ENCODE results near the gene SERPINA4.

DNA sequence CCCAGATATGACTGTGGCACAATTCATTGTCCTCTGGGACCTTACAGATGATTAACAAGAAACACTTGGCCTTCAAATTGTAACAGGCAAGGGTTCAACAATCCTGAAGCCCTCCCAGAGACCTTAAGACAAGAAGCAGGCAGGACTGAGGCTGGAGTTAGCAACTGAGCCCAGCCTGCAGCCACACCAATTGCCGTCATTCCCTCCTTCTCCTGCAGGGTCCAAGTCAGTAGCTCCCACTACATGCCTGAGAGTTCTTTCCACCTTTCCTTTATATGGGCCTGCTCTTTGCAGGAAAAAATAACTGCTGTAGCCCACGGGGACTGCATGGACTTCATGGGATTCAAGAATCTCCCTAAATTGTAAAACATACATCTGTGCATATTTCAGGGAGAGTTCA, 2.4 kb upstream of the SERPINA4 start:
- TF ChIP-seq, protein P1, sequence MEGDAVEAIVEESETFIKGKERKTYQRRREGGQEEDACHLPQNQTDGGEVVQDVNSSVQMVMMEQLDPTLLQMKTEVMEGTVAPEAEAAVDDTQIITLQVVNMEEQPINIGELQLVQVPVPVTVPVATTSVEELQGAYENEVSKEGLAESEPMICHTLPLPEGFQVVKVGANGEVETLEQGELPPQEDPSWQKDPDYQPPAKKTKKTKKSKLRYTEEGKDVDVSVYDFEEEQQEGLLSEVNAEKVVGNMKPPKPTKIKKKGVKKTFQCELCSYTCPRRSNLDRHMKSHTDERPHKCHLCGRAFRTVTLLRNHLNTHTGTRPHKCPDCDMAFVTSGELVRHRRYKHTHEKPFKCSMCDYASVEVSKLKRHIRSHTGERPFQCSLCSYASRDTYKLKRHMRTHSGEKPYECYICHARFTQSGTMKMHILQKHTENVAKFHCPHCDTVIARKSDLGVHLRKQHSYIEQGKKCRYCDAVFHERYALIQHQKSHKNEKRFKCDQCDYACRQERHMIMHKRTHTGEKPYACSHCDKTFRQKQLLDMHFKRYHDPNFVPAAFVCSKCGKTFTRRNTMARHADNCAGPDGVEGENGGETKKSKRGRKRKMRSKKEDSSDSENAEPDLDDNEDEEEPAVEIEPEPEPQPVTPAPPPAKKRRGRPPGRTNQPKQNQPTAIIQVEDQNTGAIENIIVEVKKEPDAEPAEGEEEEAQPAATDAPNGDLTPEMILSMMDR (conservative IDR thresholded peaks at IDR 0.05): no peak
- no peak for TF ChIP-seq EZH2 (IDR thresholded peaks at IDR 0.05; ENCODE audit: low read depth)

Measured in PC-9 (cell line).